Adrenal gland (tissue), 12 donors: ENCODE measurements around the gene SYNJ2. TPM values are rescaled to one million over a fixed set of nuclear protein-coding genes. Genes with fewer than 3 reads are reported as not detected.

ENCODE experiments used
- DNase-seq, 7 donors: peaks; one replicate each; pipeline ENCODE4 v3.0.0-alpha.2; 2019 to 2020
- H3K27ac ChIP-seq, 5 donors: fragments of 200-600 bp; sonication (generic) in 4 of 5; 1 replicate in 3 of 5; 2 replicates in 2 of 5; pipeline versions ENCODE4 v1.5.1 to v1.8.0; 2016 to 2020; ENCODE audit warnings: mild to moderate bottlenecking in 1 of 5
- H3K27me3 ChIP-seq: fragments of 200-600 bp; 2 replicates; pipeline ENCODE4 v1.8.0; 2021
- H3K36me3 ChIP-seq, 2 donors: fragments of 200-600 bp; replicated peaks in 1 of 2; 1 replicate in 1 of 2; 2 replicates in 1 of 2; pipeline versions ENCODE4 v1.5.1 to v1.8.0; 2018 to 2022
- H3K4me1 ChIP-seq, 2 donors: fragments of 200-600 bp; replicated peaks in 1 of 2; 1 replicate in 1 of 2; 2 replicates in 1 of 2; pipeline versions ENCODE4 v1.5.1 to v1.8.0; 2018 to 2021
- H3K4me3 ChIP-seq, 4 donors: fragments of 200-600 bp; sonication (generic) in 3 of 4; one replicate each; pipeline ENCODE4 v1.5.1; 2016 to 2018
- H3K9me3 ChIP-seq, 3 donors: fragments of 200-600 bp; sonication (generic) in 1 of 3; replicated peaks in 1 of 3; 1 replicate in 2 of 3; 2 replicates in 1 of 3; pipeline versions ENCODE4 v1.5.1 to v1.8.0; 2016 to 2021
- CTCF ChIP-seq, 6 experiments: fragments of 450-650 bp in 4 of 6; fragments of 200-600 bp in 2 of 6; sonication (generic) in 1 of 6; IDR thresholded peaks; 1 replicate in 5 of 6; 2 replicates in 1 of 6; pipeline versions ENCODE4 v1.5.1 to v1.8.0; 2016 to 2021; ENCODE audit warnings: antibody characterized with exemption in 6 of 6, mild to moderate bottlenecking in 2 of 6, moderate library complexity in 1 of 6
- POLR2A ChIP-seq, 2 donors: fragments of 450-650 bp; IDR thresholded peaks; one replicate each; pipeline ENCODE4 v1.6.1; 2017; ENCODE audit warnings: antibody characterized with exemption in 2 of 2, mild to moderate bottlenecking in 2 of 2, moderate library complexity in 1 of 2
- WGBS, 4 donors: extraction: QIAGEN DNeasy Blood & Tissue Kit in 2 of 4; methylation state at CpG; one replicate each; pipeline versions ENCODE4 v1.1.5 to v1.1.7; 2013 to 2017; 5-methylcytosine and 5-hydroxymethylcytosine counted together
- intact Hi-C, 2 donors: fragments of 100-400 bp; cut with DNase I; formaldehyde crosslinking; loops; one replicate each; pipeline versions ENCODE4 v1.14.1 to v1.15.0; 2022 to 2023
- polyA plus RNA-seq, 3 donors: library from polyadenylated mRNA; stranded (reverse); fragments of 200-250 nt in 2 of 3; fragments of 350-450 nt in 1 of 3; fragmentation: Illumina TruSeq in 1 of 3; extraction: RNeasy Lipid Tissue Mini Kit (QIAGEN cat#74804) in 1 of 3; gene quantifications; one replicate each; pipeline ENCODE4 v1.2.3, GENCODE V29; 2013 to 2014
- total RNA-seq, 9 donors: library from RNA; depleted of rRNA in 4 of 9; stranded (reverse); fragments of >200 nt in 4 of 9; fragments of 120-200 nt in 1 of 9; fragmentation: NEBNext Ultra II Directional in 1 of 9; extraction: Animal tissue kit (Norgen Biotek cat#: 25700) in 1 of 9; gene quantifications; one replicate each; pipeline versions ENCODE4 v1.1.0 to v1.2.4, GENCODE V29; 2013 to 2023
- donor health status: healthy with polysubstance abuse.
- donor health status: Bipolar disorder and iron deficiency.
- donor health status: DM: yes; HTN: yes; CAD: no.
- donor health status: DM: no; HTN: no; CAD: no.
- donor health status: DM: no; HTN: no; CAD: no.
- donor health status: DM: yes; HTN: yes; CAD: no.

Gene SYNJ2
- total and polyA plus RNA-seq, 12 donors, result 1.6 to 20.5 (median 12.8) TPM

- H3K9me3 ChIP-seq, result no peaks in the 10 kb centered on the region
- DNase-seq, result no peak
- WGBS, 4 donors, result 75 to 87% (median 82%) methylated on average over 6 of the region's 6 CpGs
- peaks cover 44 to 64% of the 10 kb centered on the region in 2 donors for H3K4me1 ChIP-seq
- H3K27ac ChIP-seq, result peak overlapping the region in 3 of 5 donors; percentile 74 to 93 (median 88)
- no peaks in the 10 kb centered on the region for H3K27me3 ChIP-seq
- TF ChIP-seq POLR2A (IDR thresholded peaks at IDR 0.05), result no peak
- no peak for TF ChIP-seq CTCF (IDR thresholded peaks at IDR 0.05)
- intact Hi-C loops, result no loop called here
- H3K4me3 ChIP-seq, result no peak overlapping the region
- no peaks in the 10 kb centered on the region for H3K36me3 ChIP-seq
These were observed 62.8 kb downstream of the SYNJ2 start for GRCh38 chr6:158044525-158044888.

GRCh38 chr6:158046201-158047126 lies 64.8 kb downstream of the SYNJ2 start:
- no peaks in the 10 kb centered on the region for H3K27me3 ChIP-seq
- H3K4me3 ChIP-seq, result no peak overlapping the region
- peaks cover 27 to 45% of the 10 kb centered on the region in 2 donors for H3K4me1 ChIP-seq
- peak in 1 of 7 donors; percentile 12 for DNase-seq
- 87 to 91% (median 89%) methylated on average over 20 of the region's 20 CpGs for WGBS, 4 donors
- no peak for TF ChIP-seq CTCF (IDR thresholded peaks at IDR 0.05)
- TF ChIP-seq POLR2A (IDR thresholded peaks at IDR 0.05), result no peak
- no peaks in the 10 kb centered on the region for H3K36me3 ChIP-seq
- no peaks in the 10 kb centered on the region for H3K9me3 ChIP-seq
- peak overlapping the region in 2 of 5 donors; percentile 2 to 10 for H3K27ac ChIP-seq
- intact Hi-C loops, result no loop called here

GRCh38 chr6:158047127-158047518 lies 65.5 kb downstream of the SYNJ2 start:
- TF ChIP-seq POLR2A (IDR thresholded peaks at IDR 0.05), result peak in 1 of 2 donors; percentile 48
- TF ChIP-seq CTCF (IDR thresholded peaks at IDR 0.05), result no peak
- no peak overlapping the region for H3K27ac ChIP-seq
- H3K27me3 ChIP-seq, result no peaks in the 10 kb centered on the region
- intact Hi-C loops, result no loop called here
- H3K4me3 ChIP-seq, result no peak overlapping the region
- no peaks in the 10 kb centered on the region for H3K9me3 ChIP-seq
- 43 to 56% (median 46%) methylated on average over 9 to 10 of the region's 10 CpGs for WGBS, 4 donors
- peaks cover 21 to 40% of the 10 kb centered on the region in 2 donors for H3K4me1 ChIP-seq
- no peaks in the 10 kb centered on the region for H3K36me3 ChIP-seq
- DNase-seq, result peak; percentile 66 to 89 (median 86)

- H3K27me3 ChIP-seq, result no peaks in the 10 kb centered on the region
- H3K27ac ChIP-seq, result no peak overlapping the region
- H3K9me3 ChIP-seq, result no peaks in the 10 kb centered on the region
- DNase-seq, result peak in 1 of 7 donors; percentile 12
- peaks cover 16 to 34% of the 10 kb centered on the region in 2 donors for H3K4me1 ChIP-seq
- no peaks in the 10 kb centered on the region for H3K36me3 ChIP-seq
- TF ChIP-seq POLR2A (IDR thresholded peaks at IDR 0.05) (no peak), CTCF (IDR thresholded peaks at IDR 0.05) (no peak)
- H3K4me3 ChIP-seq, result no peak overlapping the region
- WGBS, 4 donors, result 75 to 82% (median 79%) methylated on average over 9 of the region's 9 CpGs
- intact Hi-C loops, result no loop called here
These were observed 66.1 kb downstream of the SYNJ2 start for GRCh38 chr6:158047563-158048323.
